HG03066 (cell line): ENCODE measurements around the gene MTIF3.

Experiments
- ATAC-seq: cut with Tn5 transposase; IDR thresholded peaks from one replicate; pipeline ENCODE4 v1.9.1; 2021; ENCODE audit warnings: low read depth; ENCODE audit not compliant: unreplicated experiment

Gene MTIF3

GRCh38 chr13:27449936-27450828, at the start of gene MTIF3:
Gene MTIF3, minus strand, starts transcription at chr13:27450564. Its CDS starts 10,116 bp downstream, at chr13:27440448.
- ATAC-seq = peak; percentile 90

- no peak for ATAC-seq
Observed at GRCh38 chr13:27497563-27498230, 47.3 kb upstream of the MTIF3 start.

- ATAC-seq = no peak
Observed at GRCh38 chr13:27496536-27497273, 46.3 kb upstream of the MTIF3 start.

- ATAC-seq = no peak
Observed at GRCh38 chr13:27496006-27496405, 45.6 kb upstream of the MTIF3 start.

- ATAC-seq = no peak
Observed at GRCh38 chr13:27495551-27495950, 45.2 kb upstream of the MTIF3 start.

GRCh38 chr13:27493981-27494380, 43.6 kb upstream of the MTIF3 start:
- no peak for ATAC-seq

GRCh38 chr13:27489456-27489855, 39.1 kb upstream of the MTIF3 start:
- no peak for ATAC-seq

GRCh38 chr13:27487776-27488175, 37.4 kb upstream of the MTIF3 start:
- ATAC-seq = no peak

GRCh38 chr13:27483421-27483820, 33.1 kb upstream of the MTIF3 start:
- ATAC-seq = no peak

- ATAC-seq = peak; percentile 91
Observed at GRCh38 chr13:27482983-27483382, 32.6 kb upstream of the MTIF3 start.

GRCh38 chr13:27481766-27482165, 31.4 kb upstream of the MTIF3 start:
- ATAC-seq = no peak

- no peak for ATAC-seq
Observed at GRCh38 chr13:27476943-27477703, 26.8 kb upstream of the MTIF3 start.

GRCh38 chr13:27474751-27475268, 24.4 kb upstream of the MTIF3 start:
- no peak for ATAC-seq

- no peak for ATAC-seq
Observed at GRCh38 chr13:27472941-27473340, 22.6 kb upstream of the MTIF3 start.

GRCh38 chr13:27472441-27472840, 22.1 kb upstream of the MTIF3 start:
- ATAC-seq = no peak

GRCh38 chr13:27470075-27470820, 19.9 kb upstream of the MTIF3 start:
- no peak for ATAC-seq

GRCh38 chr13:27466513-27466912, 16.1 kb upstream of the MTIF3 start:
- ATAC-seq = no peak

- ATAC-seq = no peak
Observed at GRCh38 chr13:27465611-27466010, 15.2 kb upstream of the MTIF3 start.

- no peak for ATAC-seq
Observed at GRCh38 chr13:27463500-27463899, 13.1 kb upstream of the MTIF3 start.
